ENCODE measurements around the gene LDLRAD2. TPM values are rescaled to one million over a fixed set of nuclear protein-coding genes. Genes with fewer than 3 reads are reported as not detected.

Gene LDLRAD2
- total and polyA plus RNA-seq, 2 of the 8 experiments (the other 6 are each of a cell fraction or from before 2014, with no cell fraction given), result 0.48 to 0.74 TPM

DNA sequence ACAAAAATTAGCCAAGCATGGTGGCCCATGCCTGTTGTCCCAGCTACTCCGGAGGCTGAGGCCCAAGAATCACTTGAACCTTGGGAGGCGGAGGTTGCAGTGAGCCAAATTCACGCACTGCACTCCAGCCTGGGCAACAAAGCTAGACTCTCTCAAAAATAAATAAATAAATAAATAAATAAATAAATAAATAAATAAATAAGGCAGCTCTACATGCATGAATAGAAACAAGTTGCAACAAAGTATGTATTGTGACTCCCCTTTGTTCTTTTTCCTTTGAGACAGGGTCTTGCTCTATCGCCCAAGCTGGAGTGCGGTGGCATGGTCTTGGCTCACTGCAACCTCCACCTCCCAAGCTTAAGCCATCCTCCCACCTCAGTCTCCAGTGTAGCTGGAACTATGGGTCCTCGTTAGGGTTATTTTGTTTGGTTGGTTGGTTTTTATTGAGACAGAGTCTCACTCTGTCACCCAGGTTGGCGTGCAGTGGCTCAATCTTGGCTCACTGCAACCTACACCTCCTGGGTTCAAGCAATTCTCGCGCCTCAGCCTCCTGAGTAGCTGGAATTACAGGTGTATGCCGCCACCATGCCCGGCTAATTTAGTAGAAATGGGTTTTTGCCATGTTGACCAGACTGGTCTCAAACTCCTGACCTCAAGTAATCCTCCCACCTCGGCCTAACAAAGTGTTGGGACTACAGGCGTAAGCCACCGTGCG, 37.1 kb upstream of the LDLRAD2 start (continued):
- TF ChIP-seq SIN3A (conservative IDR thresholded peaks at IDR 0.05 in 1 of 2, IDR thresholded peaks at IDR 0.05 in 1 of 2; ENCODE audit: low read depth in 1 of 2, low read length in 2 of 2) (no peak), BACH1 (IDR thresholded peaks at IDR 0.05; ENCODE audit: low read length) (no peak)

Measured in H1 (cell line).